K562 (cell line): ENCODE measurements around the gene ACKR2. TPM values are rescaled to one million over a fixed set of nuclear protein-coding genes. Genes with fewer than 3 reads are reported as not detected.

Experiments
- ATAC-seq: fragments of 200-7000 bp; cut with Tn5 transposase; 3 replicates; pipeline ENCODE4 v1.9.1; 2020; ENCODE audit warnings: moderate library complexity
- BruUV-seq: library from RNA; stranded (reverse); fragments of 400-500 nt; replicated peaks from 2 replicates; lab custom pipeline; 2021; lab: Mats Ljungman, UMichigan
- CTCF ChIA-PET: fragments of 300-600 bp; formaldehyde crosslinking; extraction: SDS; loops from one replicate; lab custom pipeline; 2021; ENCODE audit warnings: low intra/inter-chr PET ratio; lab: Yijun Ruan, JAX
- POLR2A ChIA-PET: fragments of 300-600, 350-650 bp; sonication (Branson Sonifier 250); formaldehyde crosslinking; extraction: SDS; loops from one replicate; lab custom pipeline; 2021; ENCODE audit warnings: antibody characterized with exemption, inconsistent platforms; lab: Yijun Ruan, JAX
- DNase-seq, 4 experiments: peaks; one replicate each; pipeline versions ENCODE4 v3.0.0 to v3.0.0-alpha.2; 2011 to 2018; ENCODE audit warnings: low spot score in 3 of 4, mixed read lengths in 3 of 4; ENCODE audit errors: extremely low read depth in 1 of 4
- FAIRE-seq: peaks from 2 replicates; lab custom pipeline; 2011; peaks lifted over from hg19 to GRCh38; lab: Jason Lieb, UNC
- H2AFZ ChIP-seq: 2 replicates; pipeline ENCODE4 v1.6.0; 2011; ENCODE audit warnings: low read depth, low read length, control low read depth, inconsistent platforms
- H3K27ac ChIP-seq: fragments of 200-600 bp; 3 replicates; pipeline ENCODE4 v1.8.0; 2011; ENCODE audit warnings: low read depth, mild to moderate bottlenecking, control low read depth, inconsistent platforms, low read length, moderate library complexity, mixed read lengths; ENCODE audit errors: extremely low read depth
- H3K27me3 ChIP-seq, 2 experiments: fragments of 300-600 bp in 1 of 2; 2 replicates in 1 of 2; 3 replicates in 1 of 2; pipeline versions ENCODE4 v1.6.0 to v1.8.0; 2011; ENCODE audit warnings: inconsistent platforms in 2 of 2, low read length in 2 of 2, mild to moderate bottlenecking in 1 of 2, mixed read lengths in 1 of 2, moderate library complexity in 1 of 2; ENCODE audit not compliant: control insufficient read depth in 2 of 2, insufficient read depth in 2 of 2
- H3K36me3 ChIP-seq: fragments of 300-600 bp; 3 replicates; pipeline ENCODE4 v1.8.0; 2011; ENCODE audit warnings: mild to moderate bottlenecking, low read length, inconsistent platforms; ENCODE audit not compliant: control insufficient read depth, insufficient read depth
- H3K4me1 ChIP-seq, 2 experiments: fragments of 200-600 bp in 1 of 2; replicated peaks in 1 of 2; 2 replicates in 1 of 2; 3 replicates in 1 of 2; pipeline versions ENCODE4 v1.5.1 to v1.8.0; 2011; ENCODE audit warnings: inconsistent platforms in 2 of 2, low read length in 2 of 2, mild to moderate bottlenecking in 1 of 2, mixed read lengths in 1 of 2, moderate library complexity in 1 of 2; ENCODE audit not compliant: control insufficient read depth in 2 of 2, insufficient read depth in 2 of 2
- H3K4me2 ChIP-seq: 2 replicates; pipeline ENCODE4 v1.6.1; 2011; ENCODE audit warnings: low read length, control low read depth, inconsistent platforms, mixed read lengths; ENCODE audit not compliant: insufficient read depth
- H3K4me3 ChIP-seq: fragments of 200-600 bp; sonication (generic), shearing (Covaris generic); 2 replicates; pipeline ENCODE4 v1.5.1; 2016; ENCODE audit warnings: control low read depth, inconsistent platforms
- H3K79me2 ChIP-seq: fragments of 200-600 bp; 3 replicates; pipeline ENCODE4 v1.8.0; 2011; ENCODE audit warnings: low read length, inconsistent platforms; ENCODE audit not compliant: control insufficient read depth, insufficient read depth
- H3K9ac ChIP-seq, 2 experiments: 2 replicates each; pipeline versions ENCODE4 v1.6.0 to v1.6.1; 2011; ENCODE audit warnings: low read depth in 2 of 2, low read length in 2 of 2, control low read depth in 1 of 2, inconsistent platforms in 1 of 2, mild to moderate bottlenecking in 1 of 2, mixed read lengths in 1 of 2; ENCODE audit not compliant: insufficient read depth in 1 of 2
- H3K9me1 ChIP-seq: one replicate; pipeline ENCODE4 v1.6.0; 2011; ENCODE audit warnings: inconsistent platforms, mild to moderate bottlenecking, low read length, moderate library complexity; ENCODE audit not compliant: control insufficient read depth, insufficient read depth
- H3K9me3 ChIP-seq: replicated peaks from 2 replicates; pipeline ENCODE4 v1.5.1; 2011; ENCODE audit warnings: low read depth, low read length, inconsistent platforms; ENCODE audit not compliant: control insufficient read depth, insufficient read depth
- H4K20me1 ChIP-seq: replicated peaks from 2 replicates; pipeline ENCODE4 v1.6.1; 2011; ENCODE audit warnings: low read length, inconsistent platforms, mixed read lengths; ENCODE audit not compliant: control insufficient read depth, insufficient read depth
- BCOR ChIP-seq: fragments of 450-650 bp; IDR thresholded peaks from 2 replicates; pipeline ENCODE4 v1.6.1; 2016
- C11orf30 ChIP-seq: fragments of 450-650 bp; IDR thresholded peaks from 2 replicates; pipeline ENCODE4 v1.6.1; 2016; ENCODE audit warnings: low read depth, mild to moderate bottlenecking
- KDM5B ChIP-seq: fragments of 200-600 bp; sonication (generic); IDR thresholded peaks from 2 replicates; pipeline ENCODE4 v1.6.1; 2012; ENCODE audit warnings: low read depth, mild to moderate bottlenecking, moderate library complexity, low read length, control low read depth, inconsistent platforms; ENCODE audit not compliant: insufficient replicate concordance
- MAFF ChIP-seq: IDR thresholded peaks from 2 replicates; pipeline ENCODE4 v1.6.1; 2012; ENCODE audit warnings: low read length, improper control_type of control experiment
- MAFG ChIP-seq: fragments of 450-650 bp; conservative IDR thresholded peaks from 2 replicates; pipeline ENCODE4 v1.6.1; 2016; ENCODE audit warnings: missing genetic modification characterization, missing compliant biosample characterization
- NFE2 ChIP-seq: IDR thresholded peaks from 2 replicates; pipeline ENCODE4 v1.6.1; 2014; ENCODE audit warnings: antibody characterized with exemption, low read depth
- NFE2L1 ChIP-seq: fragments of 450-650 bp; IDR thresholded peaks from 2 replicates; pipeline ENCODE4 v1.6.1; 2016; ENCODE audit warnings: missing genetic modification characterization, low read depth, mild to moderate bottlenecking, missing compliant biosample characterization, moderate library complexity, borderline replicate concordance
- PKNOX1 ChIP-seq: fragments of 450-650 bp; IDR thresholded peaks from 2 replicates; pipeline ENCODE4 v1.6.1; 2016
- RFX1 ChIP-seq: fragments of 450-650 bp; IDR thresholded peaks from 2 replicates; pipeline ENCODE4 v1.6.1; 2016; ENCODE audit warnings: mild to moderate bottlenecking, moderate library complexity
- ZNF175 ChIP-seq: fragments of 200-800 bp; sonication (Bioruptor generic); IDR thresholded peaks from 2 replicates; pipeline ENCODE4 v1.6.1; 2016; ENCODE audit warnings: low read depth, mild to moderate bottlenecking, missing genetic modification characterization, missing compliant biosample characterization
- ZNF197 ChIP-seq: fragments of 200-800 bp; sonication (Bioruptor generic); IDR thresholded peaks from 2 replicates; pipeline ENCODE4 v1.6.1; 2016; ENCODE audit warnings: low read depth, missing genetic modification characterization, missing compliant biosample characterization
- ZNF316 ChIP-seq: fragments of 450-650 bp; IDR thresholded peaks from 2 replicates; pipeline ENCODE4 v1.6.1; 2016
- ZNF77 ChIP-seq: fragments of 250-450 bp; sonication (Bioruptor Pico); IDR thresholded peaks from 2 replicates; pipeline ENCODE4 v1.5.0; 2020
- WGBS: fragments of 100-300 bp; shearing (Covaris generic); methylation state at CpG from one replicate; pipeline ENCODE4 v1.1.6; 2016; ENCODE audit warnings: low coverage, mixed read lengths; ENCODE audit not compliant: insufficient coverage; ENCODE audit errors: missing lambda C conversion rate; 5-methylcytosine and 5-hydroxymethylcytosine counted together
- in situ Hi-C: fragments of 300-500 bp; cut with MboI; formaldehyde crosslinking; loops from 4 replicates; pipeline ENCODE4 v1.15.0; 2018; ENCODE audit warnings: inconsistent platforms, mixed read lengths
- intact Hi-C: fragments of 100-400 bp; cut with micrococcal nuclease; formaldehyde crosslinking; loops from 2 replicates; pipeline ENCODE4 v1.14.2; 2022
- polyA plus RNA-seq, 8 experiments: library from polyadenylated mRNA; depleted of rRNA in 4 of 8; stranded (reverse) in 5 of 8; unstranded in 3 of 8; fragments of >200 nt; fragmentation: Nextera tagmentation in 2 of 8; fragmentation: Illumina TruSeq in 1 of 8; extraction: Ambion mirVana in 2 of 8; extraction: Trizol in 1 of 8; gene quantifications; 2 replicates each; pipeline versions ENCODE4 v1.2.1 to v1.2.3, GENCODE V29; 2011 to 2014; ENCODE audit warnings: inconsistent platforms in 1 of 8, missing spikeins in 1 of 8
- total RNA-seq, 7 experiments: library from RNA; depleted of rRNA in 6 of 7; stranded (reverse); fragments of >200 nt in 6 of 7; fragmentation: Illumina TruSeq in 2 of 7; extraction: Trizol in 2 of 7; gene quantifications; 2 replicates each; pipeline versions ENCODE4 v1.2.1 to v1.2.3, GENCODE V29; 2011 to 2021; ENCODE audit warnings: low replicate concordance in 1 of 7

Gene ACKR2
- total and polyA plus RNA-seq, 9 of the 15 experiments (the other 6 are each of a cell fraction or from before 2014, with no cell fraction given), result 0.03 to 0.69 (median 0.25) TPM; not detected in 1

GRCh38 chr3:42886294-42886822, 77.1 kb downstream of the ACKR2 start:
- TF ChIP-seq MAFF (peak; percentile 35; the same call in 1 of the 2 replicates), PKNOX1 (peak; percentile 65; the same call in 1 of the 2 replicates), ZNF316 (0 out of 2 replicates have a peak, but pooled peaks have one; percentile 26), ZNF175 (CRISPR knock-in tag) (no peak), ZNF77 (no peak), RFX1 (peak; percentile 62), KDM5B (no peak), NFE2L1 (tag) (peak; percentile 53; the same call in 1 of the 2 replicates), MAFG (tag) (peak; percentile 77), NFE2 (peak; percentile 52; the same call in 1 of the 2 replicates), ZNF197 (CRISPR knock-in tag) (no peak), C11orf30 (peak; percentile 42), BCOR (no peak)
- in situ Hi-C loops (no loop called here), intact Hi-C loops (loop anchor here (10.0 kb wide), 1 partner anchor 312 kb away; no protein-coding TSS in a partner anchor)
- Histone ChIP-seq H3K79me2 (no peaks in the 10 kb centered on the region), H3K9ac (no peak overlapping the region), H3K9me1 (no peaks in the 10 kb centered on the region), H3K4me1 (0 out of 5 replicates have a peak, but pooled peaks cover 0 to under 1% of the 10 kb centered on the region in 2 experiments), H3K4me3 (no peak overlapping the region), H2AFZ (no peak overlapping the region), H3K4me2 (no peak overlapping the region), H3K9me3 (no peaks in the 10 kb centered on the region), H4K20me1 (no peaks in the 10 kb centered on the region), H3K27me3 (peaks cover 3 to 6% of the 10 kb centered on the region in 2 experiments; a peak in 2 of 5 replicates), H3K27ac (no peak overlapping the region), H3K36me3 (no peaks in the 10 kb centered on the region)
- CTCF ChIA-PET, result no interaction called here
- WGBS, result 0% methylated on average over 1 of the region's 1 CpG
- no TSS peak for BruUV-seq
- no peak for ATAC-seq
- DNase-seq, result no peak
- POLR2A ChIA-PET, result no interaction called here
- FAIRE-seq, result no peak
